CD4-positive, alpha-beta T cell (primary cell): Measurements from ENCODE around the gene CALCOCO2. TPM values are rescaled to one million over a fixed set of nuclear protein-coding genes. Genes with fewer than 3 reads are reported as not detected.
A peak's percentile ranks its signal among the peaks of the same experiment; 100 is the strongest.

Experiments
- ATAC-seq: fragments of 200-7000 bp; cut with Tn5 transposase; one replicate; pipeline ENCODE4 v1.10.0; 2022; ENCODE audit warnings: mild to moderate bottlenecking; ENCODE audit not compliant: poor library complexity
- CTCF ChIA-PET: fragments of 350-600 bp; sonication (Branson Sonifier 250); formaldehyde crosslinking; loops from one replicate; lab custom pipeline; 2021; ENCODE audit warnings: antibody characterized with exemption, inconsistent platforms; lab: Charles Lee
- POLR2A ChIA-PET: fragments of 350-600 bp; sonication (Branson Sonifier 250); formaldehyde crosslinking; loops from one replicate; lab custom pipeline; 2021; ENCODE audit warnings: antibody characterized with exemption, inconsistent platforms; lab: Charles Lee
- DNase-seq, 14 experiments: peaks; one replicate each; pipeline ENCODE4 v3.0.0-alpha.2; 2013 to 2020; ENCODE audit warnings: mixed read lengths in 2 of 14
- H3K27ac ChIP-seq, 2 donors: one replicate each; pipeline versions ENCODE4 v1.5.1 to v1.7.0; 2013; ENCODE audit warnings: low read length in 2 of 2, low read depth in 1 of 2, mild to moderate bottlenecking in 1 of 2
- H3K27me3 ChIP-seq, 2 experiments: 1 replicate in 1 of 2; 2 replicates in 1 of 2; pipeline versions ENCODE4 v1.6.1 to v1.7.0; 2013; ENCODE audit warnings: low read length in 2 of 2, control low read depth in 1 of 2, mild to moderate bottlenecking in 1 of 2, moderate library complexity in 1 of 2; ENCODE audit not compliant: insufficient read depth in 2 of 2, control insufficient read depth in 1 of 2
- H3K36me3 ChIP-seq: one replicate; pipeline ENCODE4 v1.6.1; 2013; ENCODE audit warnings: low read length, control low read depth; ENCODE audit not compliant: insufficient read depth
- H3K4me1 ChIP-seq: one replicate; pipeline ENCODE4 v1.6.1; 2013; ENCODE audit warnings: low read length, control low read depth; ENCODE audit not compliant: insufficient read depth
- H3K4me3 ChIP-seq: one replicate; pipeline ENCODE4 v1.5.1; 2013; ENCODE audit warnings: mild to moderate bottlenecking, low read length, moderate library complexity
- H3K9me3 ChIP-seq, 2 experiments: 1 replicate in 1 of 2; 2 replicates in 1 of 2; pipeline versions ENCODE4 v1.6.1 to v1.7.0; 2013; ENCODE audit warnings: low read length in 2 of 2, mild to moderate bottlenecking in 2 of 2, control low read depth in 1 of 2, moderate library complexity in 1 of 2; ENCODE audit not compliant: control insufficient read depth in 1 of 2, insufficient read depth in 1 of 2
- H3K27ac Mint-ChIP-seq: one replicate; pipeline ENCODE4 v1.8.0; 2020; ENCODE audit warnings: mixed read lengths
- H3K27me3 Mint-ChIP-seq: one replicate; pipeline ENCODE4 v1.8.0; 2021; ENCODE audit warnings: mixed read lengths
- H3K36me3 Mint-ChIP-seq: one replicate; pipeline ENCODE4 v1.8.0; 2021; ENCODE audit warnings: low read depth, mixed read lengths
- H3K4me1 Mint-ChIP-seq: one replicate; pipeline ENCODE4 v1.8.0; 2021; ENCODE audit warnings: low read depth, mixed read lengths
- H3K4me3 Mint-ChIP-seq: one replicate; pipeline ENCODE4 v1.8.0; 2020; ENCODE audit warnings: mild to moderate bottlenecking, mixed read lengths
- H3K9me3 Mint-ChIP-seq: one replicate; pipeline ENCODE4 v1.8.0; 2020; ENCODE audit warnings: mixed read lengths
- intact Hi-C, 2 experiments: fragments of 100-400 bp; cut with DNase I in 1 of 2; cut with micrococcal nuclease in 1 of 2; formaldehyde crosslinking; loops; one replicate each; pipeline versions ENCODE4 v1.15.1 to v1.9.0; 2023 to 2025; cut with DNase I, micrococcal nuclease
- total RNA-seq, 174 experiments: library from RNA in 2 of 174; stranded (reverse) in 2 of 174; gene quantifications; one replicate each; pipeline ENCODE4 v1.2.3 and lab custom pipeline; 2021 to 2026
- TF ChIP-seq, protein P1 (sequence below): fragments of 200-600 bp; IDR thresholded peaks from one replicate; pipeline ENCODE4 v1.8.0; 2022; ENCODE audit warnings: antibody characterized with exemption, mild to moderate bottlenecking

The CALCOCO2 gene
- total RNA-seq, 2 experiments from 2014 or later = 140 to 142 TPM

- Mint-ChIP-seq H3K36me3 (peaks cover 87% of the 10 kb centered on the region), H3K4me3 (no peak overlapping the region), H3K9me3 (no peaks in the 10 kb centered on the region), H3K27me3 (no peaks in the 10 kb centered on the region), H3K27ac (peak overlapping the region; percentile 57), H3K4me1 (peaks cover 81% of the 10 kb centered on the region)
- intact Hi-C loops = no loop called here
- TF ChIP-seq, protein P1, sequence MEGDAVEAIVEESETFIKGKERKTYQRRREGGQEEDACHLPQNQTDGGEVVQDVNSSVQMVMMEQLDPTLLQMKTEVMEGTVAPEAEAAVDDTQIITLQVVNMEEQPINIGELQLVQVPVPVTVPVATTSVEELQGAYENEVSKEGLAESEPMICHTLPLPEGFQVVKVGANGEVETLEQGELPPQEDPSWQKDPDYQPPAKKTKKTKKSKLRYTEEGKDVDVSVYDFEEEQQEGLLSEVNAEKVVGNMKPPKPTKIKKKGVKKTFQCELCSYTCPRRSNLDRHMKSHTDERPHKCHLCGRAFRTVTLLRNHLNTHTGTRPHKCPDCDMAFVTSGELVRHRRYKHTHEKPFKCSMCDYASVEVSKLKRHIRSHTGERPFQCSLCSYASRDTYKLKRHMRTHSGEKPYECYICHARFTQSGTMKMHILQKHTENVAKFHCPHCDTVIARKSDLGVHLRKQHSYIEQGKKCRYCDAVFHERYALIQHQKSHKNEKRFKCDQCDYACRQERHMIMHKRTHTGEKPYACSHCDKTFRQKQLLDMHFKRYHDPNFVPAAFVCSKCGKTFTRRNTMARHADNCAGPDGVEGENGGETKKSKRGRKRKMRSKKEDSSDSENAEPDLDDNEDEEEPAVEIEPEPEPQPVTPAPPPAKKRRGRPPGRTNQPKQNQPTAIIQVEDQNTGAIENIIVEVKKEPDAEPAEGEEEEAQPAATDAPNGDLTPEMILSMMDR = no peak
- CTCF ChIA-PET = no interaction called here
- H3K27ac ChIP-seq = no peak overlapping the region
- H3K4me3 ChIP-seq = no peak overlapping the region
- DNase-seq (no peak), ATAC-seq (no peak)
- H3K4me1 ChIP-seq = peaks cover 53% of the 10 kb centered on the region
- peaks cover 60% of the 10 kb centered on the region for H3K36me3 ChIP-seq
- no peaks in the 10 kb centered on the region for H3K9me3 ChIP-seq
- POLR2A ChIA-PET = no interaction called here
- no peaks in the 10 kb centered on the region for H3K27me3 ChIP-seq
These were observed 81.6 kb downstream of the CALCOCO2 start for GRCh38 chr17:48912476-48912875.

Other genes starting within 250 kb of the CALCOCO2 start
- gene HOXB3, start 240.8 kb upstream of the CALCOCO2 start, total RNA-seq = under 1 TPM; 0.25 to 0.36 TPM
- gene HOXB5, start 237.3 kb upstream of the CALCOCO2 start, total RNA-seq = not detected
- not detected for gene HOXB6, start 226.0 kb upstream of the CALCOCO2 start, total RNA-seq
- not detected for gene HOXB7, start 220.0 kb upstream of the CALCOCO2 start, total RNA-seq
- gene HOXB8, start 215.7 kb upstream of the CALCOCO2 start, total RNA-seq = not detected
- not detected for gene HOXB9, start 204.7 kb upstream of the CALCOCO2 start, total RNA-seq
- gene PRAC1, start 108.5 kb upstream of the CALCOCO2 start, total RNA-seq = not detected
- not detected for gene PRAC2, start 107.8 kb upstream of the CALCOCO2 start, total RNA-seq
- gene HOXB13, start 102.3 kb upstream of the CALCOCO2 start, total RNA-seq = not detected
- not detected for gene TTLL6, start 13.8 kb upstream of the CALCOCO2 start, total RNA-seq
- 10 to 100 TPM; 11.8 to 13.9 TPM for gene ATP5MC1, start 61.8 kb downstream of the CALCOCO2 start, total RNA-seq
- 10 to 100 TPM; 60.5 to 61.6 TPM for gene UBE2Z, start 77.4 kb downstream of the CALCOCO2 start, total RNA-seq
- gene SNF8, start 113.8 kb downstream of the CALCOCO2 start, total RNA-seq = 10 to 100 TPM; 53.8 to 57.4 TPM
- gene GIP, start 137.6 kb downstream of the CALCOCO2 start, total RNA-seq = not detected
- gene IGF2BP1, start 166.3 kb downstream of the CALCOCO2 start, total RNA-seq = not detected